GM18502 (cell line): ENCODE data around the gene CDK5RAP1.

Experiments
- ATAC-seq: cut with Tn5 transposase; IDR thresholded peaks from one replicate; pipeline ENCODE4 v1.9.1; 2021; ENCODE audit warnings: mild to moderate bottlenecking; ENCODE audit not compliant: unreplicated experiment, poor library complexity

Gene CDK5RAP1

GRCh38 chr20:33337531-33338165, 63.7 kb downstream of the CDK5RAP1 start:
- ATAC-seq = no peak

GRCh38 chr20:33337119-33337518, 64.2 kb downstream of the CDK5RAP1 start:
- ATAC-seq = no peak

GRCh38 chr20:33336375-33336774, 64.9 kb downstream of the CDK5RAP1 start:
- no peak for ATAC-seq

GRCh38 chr20:33334111-33334510, 67.2 kb downstream of the CDK5RAP1 start:
- ATAC-seq = no peak

- no peak for ATAC-seq
Observed at GRCh38 chr20:33333616-33334015, 67.7 kb downstream of the CDK5RAP1 start.

DNA sequence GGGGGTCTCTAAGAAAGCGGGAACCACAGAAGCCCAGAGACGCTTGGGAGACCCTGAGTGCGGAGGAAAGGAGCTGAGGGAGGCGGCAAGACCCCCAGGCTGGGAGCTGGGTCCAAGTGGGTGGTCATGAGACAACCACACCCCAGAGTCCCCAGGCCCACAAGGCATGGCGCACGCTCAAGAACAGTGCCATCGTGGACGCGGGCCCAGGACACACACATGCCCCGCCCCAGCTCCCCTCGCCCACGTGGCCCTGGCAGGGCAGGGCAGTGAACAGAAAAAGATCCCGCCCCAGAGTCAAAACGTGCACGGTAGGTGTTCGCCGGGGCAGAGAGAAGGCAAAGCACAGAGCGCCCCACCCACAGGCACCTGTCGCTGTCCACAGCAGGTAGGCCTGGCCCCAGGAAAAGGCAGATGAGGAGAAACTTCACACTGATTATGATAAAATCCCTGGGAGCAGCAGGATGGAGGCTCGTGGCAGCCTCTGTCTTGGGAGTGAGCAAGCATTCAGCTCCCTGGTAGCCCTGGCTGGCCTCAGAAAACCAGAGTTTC, 68.3 kb downstream of the CDK5RAP1 start:
- ATAC-seq = no peak

- ATAC-seq = no peak
Observed at GRCh38 chr20:33328157-33329137, 72.9 kb downstream of the CDK5RAP1 start.

DNA sequence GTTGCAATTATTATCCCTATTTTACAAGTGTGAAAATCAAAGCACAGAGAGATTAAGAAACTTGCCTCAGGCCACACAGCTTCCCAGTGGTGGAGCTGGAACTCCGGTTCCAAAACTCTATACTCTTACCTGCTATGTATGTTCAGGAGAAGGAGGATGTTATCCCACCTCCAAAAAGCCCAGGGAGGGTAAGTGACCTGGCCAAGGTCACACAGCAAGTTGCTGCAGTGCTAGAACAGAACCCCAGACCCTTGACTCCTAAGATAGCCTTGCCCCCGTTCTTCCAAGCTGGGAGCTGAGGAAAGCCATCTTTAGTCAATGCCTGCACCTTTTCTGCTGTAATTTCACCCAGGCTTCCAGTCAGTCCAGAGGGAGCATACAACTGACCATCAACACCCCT, 76.0 kb downstream of the CDK5RAP1 start:
- no peak for ATAC-seq

DNA sequence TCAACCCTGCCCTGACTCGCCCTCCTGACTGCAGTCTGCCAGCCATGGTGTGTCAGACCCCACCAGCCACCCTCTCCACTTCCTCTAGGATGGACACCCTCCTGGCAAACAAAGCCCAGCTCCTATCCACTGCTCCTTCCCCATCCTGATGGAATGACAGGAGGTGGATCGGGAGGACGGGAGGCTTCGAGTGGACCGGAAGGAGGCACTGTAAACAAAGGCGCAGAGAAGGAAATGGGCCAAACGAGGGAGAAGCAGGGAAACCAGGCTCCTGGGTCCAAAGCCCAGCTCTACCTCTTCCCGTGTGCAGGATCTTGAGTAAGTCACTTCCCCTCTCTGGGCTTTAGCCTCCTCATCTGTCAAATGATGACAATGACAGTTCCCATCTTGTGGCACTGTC, 78.1 kb downstream of the CDK5RAP1 start:
- ATAC-seq = no peak

DNA sequence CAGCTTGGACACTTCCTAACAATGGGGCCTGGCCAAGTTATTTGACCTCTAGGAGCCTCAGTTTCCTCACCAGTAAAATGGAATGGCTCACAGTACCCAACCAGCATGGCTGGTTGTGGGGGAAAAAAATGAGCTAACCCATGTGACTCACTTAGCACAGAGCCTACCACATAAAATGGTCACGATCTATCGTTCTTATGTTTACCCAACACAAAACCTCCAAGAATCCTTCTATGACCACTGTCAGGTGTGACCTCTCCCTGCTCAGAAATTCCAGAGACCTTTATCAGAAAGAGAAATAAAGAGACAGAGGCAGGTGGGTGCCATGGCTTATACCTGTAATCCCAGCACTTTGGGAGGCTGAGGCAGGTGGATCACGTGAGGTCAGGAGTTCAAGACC, 78.9 kb downstream of the CDK5RAP1 start:
- no peak for ATAC-seq

GRCh38 chr20:33320006-33320405, 81.3 kb downstream of the CDK5RAP1 start:
- no peak for ATAC-seq

- no peak for ATAC-seq
Observed at GRCh38 chr20:33318096-33318429, 83.3 kb downstream of the CDK5RAP1 start.

DNA sequence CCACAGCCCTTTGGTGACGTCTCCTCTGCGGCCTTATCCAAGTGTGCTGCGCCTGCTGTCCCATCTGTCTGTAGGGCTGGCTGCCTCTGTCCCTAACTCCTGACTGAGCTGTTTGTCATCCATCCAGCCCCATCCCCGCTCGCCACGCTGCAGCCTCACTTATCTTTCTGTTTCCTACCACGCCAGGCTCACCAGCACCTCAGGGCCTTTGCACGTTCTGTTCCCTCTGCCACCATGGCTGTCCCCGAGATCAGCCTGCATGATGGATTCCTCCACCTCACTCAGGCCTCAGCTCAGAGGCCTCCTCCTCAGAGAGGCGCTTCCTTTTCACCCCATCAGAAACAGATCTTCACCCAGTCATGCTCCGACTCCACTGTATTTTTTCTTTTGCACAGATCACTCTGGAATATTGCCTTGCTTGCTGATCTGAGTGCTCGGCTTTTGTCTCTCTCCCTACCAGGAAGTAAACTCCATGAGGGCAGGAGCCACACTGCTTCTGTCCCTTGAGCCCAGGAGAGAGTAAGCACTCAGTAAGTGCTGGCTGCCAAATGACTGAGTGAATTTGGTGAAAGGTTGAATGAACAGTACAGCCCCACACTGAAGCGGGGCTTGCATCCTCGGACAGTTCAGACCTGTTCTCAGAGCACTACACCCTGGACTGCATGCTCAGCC, 83.8 kb downstream of the CDK5RAP1 start:
- ATAC-seq = no peak

GRCh38 chr20:33316958-33317357, 84.4 kb downstream of the CDK5RAP1 start:
- no peak for ATAC-seq

DNA sequence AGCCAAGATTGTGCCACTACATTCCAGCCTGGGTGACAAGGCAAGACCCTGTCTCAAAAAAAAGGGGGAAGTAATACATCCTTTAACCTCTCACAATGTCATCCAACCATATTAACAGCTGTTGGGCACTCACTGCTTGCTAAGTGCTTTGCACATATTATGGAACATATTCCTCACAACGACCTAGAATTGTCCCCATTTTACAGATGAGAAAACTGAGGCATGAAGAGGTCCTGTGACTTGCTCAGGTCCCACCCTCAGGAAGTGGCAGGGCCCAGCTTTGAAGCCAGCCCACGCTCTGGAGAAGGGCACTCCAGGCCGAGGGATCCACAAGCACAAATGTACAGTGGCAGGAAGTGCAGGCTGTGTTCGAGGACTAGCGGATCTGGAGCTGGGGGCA, 85.0 kb downstream of the CDK5RAP1 start:
- no peak for ATAC-seq

- no peak for ATAC-seq
Observed at GRCh38 chr20:33313686-33314314, 87.5 kb downstream of the CDK5RAP1 start.

- no peak for ATAC-seq
Observed at GRCh38 chr20:33312583-33312982, 88.7 kb downstream of the CDK5RAP1 start.

DNA sequence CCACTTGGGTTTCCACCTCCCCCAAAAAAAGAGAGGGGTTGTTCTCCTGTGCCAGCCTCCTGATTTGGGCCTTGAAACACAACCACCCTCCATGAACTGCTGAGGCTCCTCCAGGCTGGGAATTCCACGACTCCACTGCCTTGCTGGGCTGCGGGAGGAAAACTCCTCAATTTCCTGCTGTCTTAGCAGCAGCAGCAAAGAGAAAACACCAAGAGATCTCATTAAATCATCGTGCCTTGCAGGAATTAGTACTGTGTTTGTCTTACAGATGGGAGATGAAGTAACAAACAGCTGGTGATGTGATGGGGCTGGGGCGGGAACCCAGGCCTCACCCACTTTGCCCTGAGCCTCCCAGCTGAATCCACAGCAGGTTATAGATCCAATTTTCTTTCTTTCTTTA, 89.3 kb downstream of the CDK5RAP1 start:
- ATAC-seq = no peak

DNA sequence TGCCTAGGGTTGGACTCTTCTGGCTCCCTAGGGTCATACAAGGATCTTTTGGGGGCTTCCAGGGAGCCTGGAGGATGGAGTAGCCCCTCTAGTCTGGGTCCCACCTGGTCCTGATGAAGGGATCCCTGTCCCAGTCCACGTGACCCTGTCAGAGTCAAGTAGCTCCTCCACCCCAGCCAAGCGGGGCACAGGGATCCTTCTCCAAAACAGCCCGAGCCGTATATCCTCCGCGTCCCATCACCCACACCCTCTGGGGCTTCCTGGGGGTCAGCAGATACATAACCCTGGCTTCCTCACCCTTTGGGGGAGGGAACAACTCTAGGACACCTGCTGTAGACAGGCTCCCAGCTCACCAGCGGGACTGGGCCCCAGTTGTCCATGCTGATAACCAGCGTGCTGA, 90.3 kb downstream of the CDK5RAP1 start:
- no peak for ATAC-seq

DNA sequence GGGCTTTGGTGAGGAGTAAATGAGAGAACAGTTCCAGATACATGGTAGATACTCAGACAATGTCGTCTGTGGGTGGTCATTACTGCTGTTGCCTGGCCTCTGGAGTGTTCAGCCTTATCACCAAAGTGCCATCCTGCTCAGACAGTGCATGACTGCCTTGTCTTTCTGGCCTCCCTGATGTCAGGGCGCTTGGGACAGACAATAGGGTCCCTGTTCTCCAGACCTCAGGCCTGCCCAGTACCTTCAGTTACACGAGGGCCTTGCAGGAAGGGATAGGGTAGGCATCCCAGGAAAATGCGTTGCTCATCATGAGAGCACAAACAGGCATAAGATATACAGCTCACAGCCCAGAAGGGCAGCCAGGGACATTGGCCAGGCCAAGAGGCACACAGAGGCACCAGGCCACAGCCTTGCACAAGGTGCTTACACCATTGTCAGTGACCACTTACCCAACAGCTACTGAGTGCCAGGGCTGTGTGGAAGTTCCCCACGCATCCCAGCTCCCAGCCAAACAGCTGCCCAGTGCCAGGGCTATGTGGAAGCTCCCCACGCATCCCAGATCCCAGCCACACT, 90.9 kb downstream of the CDK5RAP1 start:
- no peak for ATAC-seq
